Ovary (tissue), 3 donors: ENCODE data around the gene FCHSD1.

Experiments used
- EP300 ChIP-seq: sonication (generic); formaldehyde crosslinking; IDR thresholded peaks from one replicate; pipeline ENCODE4 v1.6.1; 2017; ENCODE audit warnings: antibody characterized with exemption
- POLR2A ChIP-seq: fragments of 450-650 bp; IDR thresholded peaks from one replicate; pipeline ENCODE4 v1.6.1; 2017; ENCODE audit warnings: antibody characterized with exemption, mild to moderate bottlenecking, moderate library complexity
- TF ChIP-seq, protein P1 (sequence below), 3 donors: fragments of 450-650 bp in 2 of 3; fragments of 200-600 bp in 1 of 3; IDR thresholded peaks; one replicate each; pipeline versions ENCODE4 v1.5.1 to v1.8.0; 2016 to 2022; ENCODE audit warnings: antibody characterized with exemption in 3 of 3, mild to moderate bottlenecking in 1 of 3
- donor health status: DM: no; HTN: no; CAD: no.

DNA sequence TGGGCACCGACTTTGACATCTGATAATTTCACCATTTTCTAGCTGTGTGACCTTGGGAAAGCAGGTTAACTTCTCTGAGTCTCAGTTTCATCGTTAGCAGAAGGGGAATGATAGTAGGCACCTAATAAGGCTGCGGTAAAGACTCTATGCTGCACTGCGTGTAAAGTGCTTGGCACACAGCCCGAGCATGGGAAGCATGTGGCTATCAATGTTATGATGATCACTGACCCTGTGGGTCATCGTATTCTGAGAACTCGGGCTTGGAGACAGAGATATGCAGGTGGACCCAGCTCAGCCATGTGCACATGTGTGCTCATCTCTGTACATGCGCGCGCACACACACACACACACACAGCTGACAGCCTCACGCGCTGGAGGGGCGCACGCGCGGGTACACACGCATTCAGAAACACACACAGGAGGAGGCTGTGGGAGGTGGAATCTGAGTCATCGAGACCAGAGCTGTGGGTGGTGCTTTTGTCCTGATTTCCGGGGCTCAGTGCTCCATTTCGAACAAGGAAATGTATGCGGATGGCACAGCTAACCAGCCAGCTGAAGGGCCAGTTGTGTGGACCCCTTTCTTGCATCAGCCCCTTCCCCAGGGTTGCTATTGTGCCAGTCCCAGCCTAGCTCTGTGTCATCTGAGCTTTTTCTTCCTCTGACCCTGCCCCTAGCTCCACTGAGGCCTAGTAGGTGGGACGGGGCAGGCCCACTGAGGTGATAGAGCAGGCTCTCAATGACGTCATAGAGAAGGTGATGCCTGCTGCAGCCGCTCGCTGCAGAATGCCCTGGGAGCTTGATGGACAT is 41.9 kb upstream of the FCHSD1 start:
- TF ChIP-seq, protein P1, sequence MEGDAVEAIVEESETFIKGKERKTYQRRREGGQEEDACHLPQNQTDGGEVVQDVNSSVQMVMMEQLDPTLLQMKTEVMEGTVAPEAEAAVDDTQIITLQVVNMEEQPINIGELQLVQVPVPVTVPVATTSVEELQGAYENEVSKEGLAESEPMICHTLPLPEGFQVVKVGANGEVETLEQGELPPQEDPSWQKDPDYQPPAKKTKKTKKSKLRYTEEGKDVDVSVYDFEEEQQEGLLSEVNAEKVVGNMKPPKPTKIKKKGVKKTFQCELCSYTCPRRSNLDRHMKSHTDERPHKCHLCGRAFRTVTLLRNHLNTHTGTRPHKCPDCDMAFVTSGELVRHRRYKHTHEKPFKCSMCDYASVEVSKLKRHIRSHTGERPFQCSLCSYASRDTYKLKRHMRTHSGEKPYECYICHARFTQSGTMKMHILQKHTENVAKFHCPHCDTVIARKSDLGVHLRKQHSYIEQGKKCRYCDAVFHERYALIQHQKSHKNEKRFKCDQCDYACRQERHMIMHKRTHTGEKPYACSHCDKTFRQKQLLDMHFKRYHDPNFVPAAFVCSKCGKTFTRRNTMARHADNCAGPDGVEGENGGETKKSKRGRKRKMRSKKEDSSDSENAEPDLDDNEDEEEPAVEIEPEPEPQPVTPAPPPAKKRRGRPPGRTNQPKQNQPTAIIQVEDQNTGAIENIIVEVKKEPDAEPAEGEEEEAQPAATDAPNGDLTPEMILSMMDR (IDR thresholded peaks at IDR 0.05), result no peak
- TF ChIP-seq POLR2A (no peak), EP300 (no peak)
